Astrocyte of the cerebellum (primary cell): ENCODE data around the gene ZACN.

Source experiments
- DNase-seq: peaks from one replicate; pipeline ENCODE4 v3.0.0-alpha.2; 2011; ENCODE audit warnings: low read depth
- H3K4me3 ChIP-seq: 2 replicates; pipeline ENCODE4 v1.5.1; 2011; ENCODE audit warnings: mild to moderate bottlenecking, low read depth, low read length, moderate library complexity
- CTCF ChIP-seq: IDR thresholded peaks from 2 replicates; pipeline ENCODE4 v1.5.1; 2012; ENCODE audit warnings: low read length, low read depth, moderate library complexity, mild to moderate bottlenecking; ENCODE audit errors: missing control alignments
- in situ Hi-C: cut with HindIII; loops from 2 replicates; pipeline ENCODE4 v1.10.0; 2017; ENCODE audit warnings: low sequenced_read_pairs

The ZACN gene

DNA sequence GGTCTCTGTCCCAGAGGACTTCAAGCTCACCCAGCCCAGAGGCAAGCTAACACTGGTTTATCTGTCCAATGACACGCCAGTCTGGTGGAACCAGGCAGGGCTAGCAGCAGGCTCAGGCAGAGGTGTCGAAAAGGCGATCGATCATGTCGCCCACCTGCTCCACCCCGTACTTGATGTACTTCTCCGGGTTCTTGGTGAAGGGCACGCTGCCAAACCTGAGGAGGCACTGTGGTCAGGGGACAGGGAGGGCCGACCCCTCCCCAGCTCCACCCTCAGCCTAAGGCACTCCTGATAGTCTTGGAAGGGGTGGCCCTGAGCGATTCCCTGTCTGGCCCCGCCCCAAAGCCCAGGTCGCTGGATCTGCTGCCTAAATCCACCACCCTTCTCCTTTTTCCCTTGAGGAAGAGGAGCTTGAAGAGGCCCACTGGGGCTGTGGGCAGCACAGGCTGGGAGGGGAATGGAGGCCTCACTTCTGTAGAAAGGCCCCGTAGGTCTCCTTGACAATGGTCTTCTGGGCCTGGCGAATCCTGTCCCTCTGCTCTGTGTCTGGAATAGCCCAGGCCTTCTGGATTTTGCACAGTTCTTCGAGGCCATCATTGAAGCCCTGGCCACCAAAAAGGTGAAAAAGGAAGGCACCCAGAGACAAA is 4.7 kb downstream of the ZACN start:
- DNase-seq = no peak
- TF ChIP-seq CTCF = no peak
- H3K4me3 ChIP-seq = no peak overlapping the region
- in situ Hi-C loops = no loop called here

DNA sequence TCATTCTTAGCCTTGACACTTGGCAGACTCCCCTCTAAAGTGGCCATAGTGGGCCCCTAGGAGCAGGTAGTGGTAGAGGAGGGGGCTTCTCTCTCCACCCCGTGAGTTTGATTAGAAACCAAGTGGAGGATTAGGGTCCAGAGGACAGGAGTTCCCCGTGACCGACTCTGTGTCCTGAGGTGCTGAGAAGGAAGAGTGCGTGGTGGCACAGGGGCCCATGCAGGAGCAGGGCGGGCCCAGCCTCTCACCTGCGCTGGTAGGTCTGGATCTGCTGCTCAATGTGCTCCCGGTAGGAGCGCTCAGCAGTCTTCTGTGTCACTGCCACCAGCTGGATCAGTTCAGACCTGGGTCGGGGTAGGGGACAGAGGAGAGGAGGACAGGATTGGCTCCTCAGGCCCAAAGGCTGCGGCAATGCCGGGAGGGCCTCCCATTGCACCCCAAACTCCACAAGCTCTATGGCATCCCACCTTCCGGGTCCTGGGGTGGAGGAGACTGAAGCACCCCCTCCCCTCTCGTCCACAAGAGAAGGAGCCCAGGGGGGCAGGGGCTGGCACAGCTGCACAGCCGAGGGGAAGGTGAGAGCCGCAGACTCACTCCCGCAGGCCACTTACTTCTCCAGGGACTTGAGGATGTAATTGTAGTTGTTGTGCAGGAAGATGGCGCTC is 6.2 kb downstream of the ZACN start:
- TF ChIP-seq CTCF = no peak
- no peak overlapping the region for H3K4me3 ChIP-seq
- no peak for DNase-seq
- in situ Hi-C loops = no loop called here

DNA sequence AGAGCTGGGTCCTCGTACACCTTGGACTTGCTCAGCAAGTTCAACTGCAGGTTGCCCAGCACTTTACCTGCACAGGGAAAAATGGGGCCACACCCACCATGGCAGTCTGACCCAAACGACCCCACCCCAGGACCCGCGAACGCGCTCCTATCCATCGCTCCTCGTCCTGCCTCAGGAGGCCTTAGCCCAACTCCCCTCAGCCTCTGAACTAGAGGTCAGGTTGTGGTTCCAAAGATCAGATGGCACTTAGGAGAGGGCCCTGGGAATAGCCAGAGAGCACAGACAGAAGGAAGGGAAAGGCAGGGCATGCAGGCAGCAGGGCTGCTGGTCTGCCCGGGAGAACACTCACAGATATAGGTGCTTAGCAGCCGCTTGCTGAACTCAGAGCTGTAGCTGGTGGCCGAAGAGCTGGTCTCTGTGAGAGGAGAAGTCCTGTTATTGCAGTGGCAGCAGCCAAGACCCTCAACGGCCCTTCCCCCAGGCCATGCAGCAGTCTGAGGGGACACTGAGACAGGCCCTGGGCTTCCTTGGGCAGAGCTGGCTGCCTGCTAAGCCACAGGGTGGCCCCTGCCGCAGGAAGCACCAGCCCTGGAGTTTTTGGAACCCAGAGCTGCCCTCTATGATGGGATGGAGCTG is 6.9 kb downstream of the ZACN start:
- TF ChIP-seq CTCF = no peak
- no peak for DNase-seq
- H3K4me3 ChIP-seq = no peak overlapping the region
- in situ Hi-C loops = no loop called here

GRCh38 chr17:76086384-76086783 is 7.4 kb downstream of the ZACN start:
- no peak for TF ChIP-seq CTCF
- H3K4me3 ChIP-seq = no peak overlapping the region
- in situ Hi-C loops = no loop called here
- DNase-seq = no peak

DNA sequence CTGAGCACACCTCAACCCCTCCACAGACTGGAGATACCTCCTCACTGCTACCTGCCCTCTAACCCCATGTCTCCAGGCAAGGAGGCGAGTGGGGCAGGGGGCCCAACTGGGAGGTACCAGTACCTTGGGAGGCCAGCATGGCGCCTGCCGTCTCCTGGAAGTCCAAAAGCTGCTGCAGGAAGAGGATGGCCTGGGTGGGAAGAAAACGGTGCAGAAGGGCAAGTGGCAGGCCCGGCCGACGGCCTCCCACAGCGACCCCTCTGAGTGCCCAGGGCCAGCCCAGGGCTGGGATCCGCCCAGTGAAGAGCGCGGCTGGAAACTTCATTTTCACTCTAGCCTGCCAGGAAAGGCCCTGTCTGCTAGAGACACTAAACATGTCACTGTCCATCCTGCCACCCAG is 8.5 kb downstream of the ZACN start:
- in situ Hi-C loops = no loop called here
- no peak for TF ChIP-seq CTCF
- DNase-seq = no peak
- no peak overlapping the region for H3K4me3 ChIP-seq

DNA sequence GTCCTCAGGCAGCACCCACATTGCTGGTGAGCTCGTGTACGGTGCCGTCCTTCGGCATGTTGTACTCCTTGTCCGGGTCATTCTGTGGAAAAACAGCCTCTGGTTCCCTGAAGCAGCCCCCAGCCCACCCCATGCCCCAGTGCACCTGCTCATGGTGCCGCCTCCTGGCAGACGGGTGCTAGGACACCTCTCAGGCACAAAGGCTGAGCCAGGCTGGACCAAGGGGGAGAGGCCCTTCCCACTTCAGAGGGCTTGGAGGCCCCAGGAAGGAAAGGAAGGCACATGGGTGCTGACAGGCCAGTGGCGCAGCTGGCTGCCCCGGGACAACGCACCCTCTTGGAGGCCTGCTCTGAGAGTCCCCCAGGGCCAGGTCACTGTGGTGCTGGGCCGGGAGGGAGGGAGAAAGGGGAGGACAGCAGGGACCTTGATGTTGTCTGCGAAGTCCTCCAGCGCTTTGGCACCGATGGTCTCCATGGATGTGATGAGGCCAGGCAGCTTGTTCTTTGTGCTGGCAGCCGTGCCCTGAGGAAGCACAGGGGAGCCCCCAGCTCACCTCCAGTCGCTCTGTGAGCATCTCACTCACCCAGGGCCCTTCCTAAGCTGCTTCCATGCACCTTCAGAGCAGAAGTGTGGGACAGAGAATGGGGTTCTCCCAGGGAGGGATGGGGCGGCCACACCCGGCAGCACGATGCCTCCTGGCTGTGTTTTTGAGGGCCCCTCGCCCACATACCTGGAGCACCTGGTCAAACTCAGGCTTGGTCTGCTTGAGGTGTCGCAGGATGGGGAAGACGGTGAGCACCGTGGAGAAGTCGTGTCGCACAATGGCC is 9.3 kb downstream of the ZACN start:
- in situ Hi-C loops = no loop called here
- no peak overlapping the region for H3K4me3 ChIP-seq
- TF ChIP-seq CTCF = no peak
- DNase-seq = no peak
